Measurements from ENCODE around the gene MGAT5B. TPM values are rescaled to one million over a fixed set of nuclear protein-coding genes. Genes with fewer than 3 reads are reported as not detected.

The MGAT5B gene
- total RNA-seq, 4 donors from 2014 or later, result 0.19 to 0.47 TPM; not detected in 2

- no peak for TF ChIP-seq POLR2A (IDR thresholded peaks at IDR 0.05)
- TF ChIP-seq CTCF (IDR thresholded peaks at IDR 0.05), result no peak
- intact Hi-C loops (cut with DNase I; ENCODE audit: low total_unique reads), result no loop called here
- H3K4me3 ChIP-seq (ENCODE audit: low read depth, poor library complexity, severe bottlenecking), result no peak overlapping the region
- no peak for DNase-seq (ENCODE audit: low spot score in 2 of 2)
- 72 to 77% methylated on average over 25 to 28 of the region's 32 CpGs for WGBS, 2 donors
Observed at GRCh38 chr17:76924345-76925342, 56.4 kb downstream of the MGAT5B start.

- intact Hi-C loops (cut with DNase I; ENCODE audit: low total_unique reads), result no loop called here
- WGBS, 2 donors, result 8 to 13% methylated on average over 8 of the region's 8 CpGs
- DNase-seq (ENCODE audit: low spot score in 2 of 2), result no peak
- no peak overlapping the region for H3K4me3 ChIP-seq (ENCODE audit: low read depth, poor library complexity, severe bottlenecking)
- TF ChIP-seq POLR2A (IDR thresholded peaks at IDR 0.05) (no peak), CTCF (IDR thresholded peaks at IDR 0.05) (no peak)
Observed at GRCh38 chr17:76925441-76925891, 57.3 kb downstream of the MGAT5B start.

- 87 to 90% methylated on average over 16 to 17 of the region's 17 CpGs for WGBS, 2 donors
- H3K4me3 ChIP-seq (ENCODE audit: low read depth, poor library complexity, severe bottlenecking), result no peak overlapping the region
- no peak for TF ChIP-seq POLR2A (IDR thresholded peaks at IDR 0.05)
- intact Hi-C loops (cut with DNase I; ENCODE audit: low total_unique reads), result no loop called here
- DNase-seq (ENCODE audit: low spot score in 2 of 2), result no peak
Observed at GRCh38 chr17:76926237-76926866, 58.1 kb downstream of the MGAT5B start.

GRCh38 chr17:76927577-76927976, 59.4 kb downstream of the MGAT5B start:
- DNase-seq (ENCODE audit: low spot score in 2 of 2), result no peak
- intact Hi-C loops (cut with DNase I; ENCODE audit: low total_unique reads), result no loop called here
- TF ChIP-seq POLR2A (IDR thresholded peaks at IDR 0.05) (no peak), CTCF (IDR thresholded peaks at IDR 0.05) (no peak)
- H3K4me3 ChIP-seq (ENCODE audit: low read depth, poor library complexity, severe bottlenecking), result no peak overlapping the region
- 68 to 76% methylated on average over 12 of the region's 12 CpGs for WGBS, 2 donors

- intact Hi-C loops (cut with DNase I; ENCODE audit: low total_unique reads), result no loop called here
- 72 to 80% methylated on average over 4 of the region's 4 CpGs for WGBS, 2 donors
- TF ChIP-seq CTCF (IDR thresholded peaks at IDR 0.05), result no peak
- no peak for TF ChIP-seq POLR2A (IDR thresholded peaks at IDR 0.05)
- no peak for DNase-seq (ENCODE audit: low spot score in 2 of 2)
- H3K4me3 ChIP-seq (ENCODE audit: low read depth, poor library complexity, severe bottlenecking), result no peak overlapping the region
Observed at GRCh38 chr17:76927982-76928381, 59.8 kb downstream of the MGAT5B start.

- no peak overlapping the region for H3K4me3 ChIP-seq (ENCODE audit: low read depth, poor library complexity, severe bottlenecking)
- 84 to 91% methylated on average over 3 of the region's 3 CpGs for WGBS, 2 donors
- no peak for DNase-seq (ENCODE audit: low spot score in 2 of 2)
- no peak for TF ChIP-seq POLR2A (IDR thresholded peaks at IDR 0.05)
- no peak for TF ChIP-seq CTCF (IDR thresholded peaks at IDR 0.05)
- intact Hi-C loops (cut with DNase I; ENCODE audit: low total_unique reads), result no loop called here
Observed at GRCh38 chr17:76929148-76929547, 60.9 kb downstream of the MGAT5B start.

Measured in lower leg skin (tissue), 4 donors.